ENCODE measurements around the gene ME2.

DNA sequence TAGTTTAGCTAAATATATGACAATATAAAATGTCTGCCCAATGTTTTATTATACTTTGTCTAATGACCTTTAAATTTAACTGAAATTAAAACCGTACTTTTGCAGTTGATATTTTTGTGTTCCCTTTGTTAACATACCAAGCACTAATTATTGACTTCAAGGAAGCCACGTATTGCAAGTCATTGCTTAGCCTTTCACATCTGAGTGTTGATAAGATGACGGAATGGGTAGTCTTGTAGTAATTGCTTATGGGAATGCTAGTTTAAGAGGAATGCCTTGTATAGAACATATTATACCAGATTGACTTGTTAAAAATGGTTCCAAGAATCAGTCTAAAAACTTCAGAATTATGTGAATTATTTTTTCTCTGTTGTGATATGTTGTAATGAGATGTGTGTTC is 74.9 kb downstream of the ME2 start:
- TF ChIP-seq, protein P1, sequence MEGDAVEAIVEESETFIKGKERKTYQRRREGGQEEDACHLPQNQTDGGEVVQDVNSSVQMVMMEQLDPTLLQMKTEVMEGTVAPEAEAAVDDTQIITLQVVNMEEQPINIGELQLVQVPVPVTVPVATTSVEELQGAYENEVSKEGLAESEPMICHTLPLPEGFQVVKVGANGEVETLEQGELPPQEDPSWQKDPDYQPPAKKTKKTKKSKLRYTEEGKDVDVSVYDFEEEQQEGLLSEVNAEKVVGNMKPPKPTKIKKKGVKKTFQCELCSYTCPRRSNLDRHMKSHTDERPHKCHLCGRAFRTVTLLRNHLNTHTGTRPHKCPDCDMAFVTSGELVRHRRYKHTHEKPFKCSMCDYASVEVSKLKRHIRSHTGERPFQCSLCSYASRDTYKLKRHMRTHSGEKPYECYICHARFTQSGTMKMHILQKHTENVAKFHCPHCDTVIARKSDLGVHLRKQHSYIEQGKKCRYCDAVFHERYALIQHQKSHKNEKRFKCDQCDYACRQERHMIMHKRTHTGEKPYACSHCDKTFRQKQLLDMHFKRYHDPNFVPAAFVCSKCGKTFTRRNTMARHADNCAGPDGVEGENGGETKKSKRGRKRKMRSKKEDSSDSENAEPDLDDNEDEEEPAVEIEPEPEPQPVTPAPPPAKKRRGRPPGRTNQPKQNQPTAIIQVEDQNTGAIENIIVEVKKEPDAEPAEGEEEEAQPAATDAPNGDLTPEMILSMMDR (IDR thresholded peaks at IDR 0.05; ENCODE audit: extremely low read depth in 1 of 2, insufficient read depth in 1 of 2, low read depth in 1 of 2, low read length in 2 of 2) = no peak
- TF ChIP-seq POLR2A (IDR thresholded peaks at IDR 0.05; ENCODE audit: low read depth, low read length) (no peak), EZH2 (IDR thresholded peaks at IDR 0.05; ENCODE audit: borderline replicate concordance, low read depth, low read length, severe bottlenecking) (no peak), GATA2 (IDR thresholded peaks at IDR 0.05; ENCODE audit: insufficient read depth, insufficient read length, low read depth, low read length) (no peak), POLR2AphosphoS5 (IDR thresholded peaks at IDR 0.05; ENCODE audit: insufficient read depth, low read depth, low read length) (no peak)
- TF ChIP-seq, protein P2, sequence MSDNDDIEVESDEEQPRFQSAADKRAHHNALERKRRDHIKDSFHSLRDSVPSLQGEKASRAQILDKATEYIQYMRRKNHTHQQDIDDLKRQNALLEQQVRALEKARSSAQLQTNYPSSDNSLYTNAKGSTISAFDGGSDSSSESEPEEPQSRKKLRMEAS (IDR thresholded peaks at IDR 0.05; ENCODE audit: insufficient read depth, insufficient read length) = no peak

Measured in endothelial cell of umbilical vein (primary cell).